WTC11 (cell line): ENCODE results near the gene CXCR5. TPM values are rescaled to one million over a fixed set of nuclear protein-coding genes. Genes with fewer than 3 reads are reported as not detected.
A peak's percentile ranks its signal among the peaks of the same experiment; 100 is the strongest.

Experiments used
- ATAC-seq: fragments of 200-7000 bp; cut with Tn5 transposase; 2 replicates; pipeline ENCODE4 v1.10.0; 2021; ENCODE audit warnings: mild to moderate bottlenecking, moderate library complexity
- CTCF ChIA-PET: fragments of 300-600 bp; sonication (Branson Sonifier 250); formaldehyde crosslinking; loops from one replicate; lab custom pipeline; 2021; ENCODE audit warnings: antibody characterized with exemption; lab: Charles Lee
- POLR2A ChIA-PET: fragments of 350-600 bp; sonication (Branson Sonifier 250); formaldehyde crosslinking; loops from one replicate; lab custom pipeline; 2021; ENCODE audit warnings: antibody characterized with exemption; lab: Charles Lee
- DNase-seq: peaks from one replicate; pipeline ENCODE4 v3.0.0; 2021; ENCODE audit warnings: low spot score
- H3K27ac Mint-ChIP-seq: 2 replicates; pipeline ENCODE4 v1.8.0; 2021; ENCODE audit warnings: mixed read lengths
- H3K27me3 Mint-ChIP-seq: 2 replicates; pipeline ENCODE4 v1.8.0; 2021; ENCODE audit warnings: low read depth, mild to moderate bottlenecking, moderate library complexity, mixed read lengths
- H3K36me3 Mint-ChIP-seq: 2 replicates; pipeline ENCODE4 v1.8.0; 2021; ENCODE audit warnings: mixed read lengths
- H3K4me1 Mint-ChIP-seq: 2 replicates; pipeline ENCODE4 v1.8.0; 2022; ENCODE audit warnings: mixed read lengths
- H3K4me3 Mint-ChIP-seq: 2 replicates; pipeline ENCODE4 v1.8.0; 2021; ENCODE audit warnings: mild to moderate bottlenecking, moderate library complexity, mixed read lengths
- H3K9me3 Mint-ChIP-seq: 2 replicates; pipeline ENCODE4 v1.8.0; 2021; ENCODE audit warnings: mixed read lengths
- CREM ChIP-seq: sonication (generic); formaldehyde crosslinking; IDR thresholded peaks from 2 replicates; pipeline ENCODE4 v1.8.1; 2022; ENCODE audit warnings: mild to moderate bottlenecking, missing genetic modification reagents, moderate library complexity
- FOXJ3 ChIP-seq: sonication (generic); formaldehyde crosslinking; IDR thresholded peaks from 2 replicates; pipeline ENCODE4 v1.9.0; 2021; ENCODE audit warnings: missing genetic modification reagents, mild to moderate bottlenecking, borderline replicate concordance
- KAT7 ChIP-seq: sonication (generic); formaldehyde crosslinking; IDR thresholded peaks from 2 replicates; pipeline ENCODE4 v1.8.1; 2023; ENCODE audit warnings: missing genetic modification reagents, mild to moderate bottlenecking, borderline replicate concordance
- NFE2L1 ChIP-seq: sonication (generic); formaldehyde crosslinking; IDR thresholded peaks from 2 replicates; pipeline ENCODE4 v1.8.1; 2023; ENCODE audit warnings: missing genetic modification reagents
- SP1 ChIP-seq: sonication (generic); formaldehyde crosslinking; conservative IDR thresholded peaks from 2 replicates; pipeline ENCODE4 v1.8.1; 2022; ENCODE audit warnings: missing genetic modification reagents
- TEAD4 ChIP-seq: sonication (generic); formaldehyde crosslinking; IDR thresholded peaks from 2 replicates; pipeline ENCODE4 v1.8.0; 2022; ENCODE audit warnings: mild to moderate bottlenecking, missing genetic modification reagents
- ZNF396 ChIP-seq: fragments of 250-450 bp; sonication (Bioruptor Pico); IDR thresholded peaks from 2 replicates; pipeline ENCODE4 v1.8.0; 2021; ENCODE audit warnings: mild to moderate bottlenecking, moderate library complexity, borderline replicate concordance
- total RNA-seq: library from RNA; stranded (reverse); gene quantifications from 3 replicates; pipeline ENCODE4 v1.2.3, GENCODE V29; 2021
- TF ChIP-seq, protein P1 (sequence below): fragments of 250-450 bp; sonication (Bioruptor Pico); IDR thresholded peaks from 2 replicates; pipeline ENCODE4 v1.9.0; 2021; ENCODE audit warnings: moderate library complexity, mild to moderate bottlenecking, inconsistent platforms, borderline replicate concordance
- TF ChIP-seq, protein P2 (sequence below): sonication (generic); formaldehyde crosslinking; IDR thresholded peaks from 2 replicates; pipeline ENCODE4 v1.8.1; 2022; ENCODE audit warnings: mild to moderate bottlenecking, missing genetic modification reagents, moderate library complexity, borderline replicate concordance
- TF ChIP-seq, protein P3 (sequence below): sonication (generic); formaldehyde crosslinking; IDR thresholded peaks from 2 replicates; pipeline ENCODE4 v1.8.0; 2022; ENCODE audit warnings: mild to moderate bottlenecking, missing genetic modification reagents
- TF ChIP-seq, protein P4 (sequence below): sonication (generic); formaldehyde crosslinking; conservative IDR thresholded peaks from 2 replicates; pipeline ENCODE4 v1.8.1; 2022; ENCODE audit warnings: mild to moderate bottlenecking, missing genetic modification reagents
- TF ChIP-seq, protein P5 (sequence below): sonication (generic); formaldehyde crosslinking; IDR thresholded peaks from 2 replicates; pipeline ENCODE4 v1.8.1; 2023; ENCODE audit warnings: mild to moderate bottlenecking, missing genetic modification reagents
- TF ChIP-seq, protein P6 (sequence below): fragments of 250-450 bp; sonication (Bioruptor Pico); IDR thresholded peaks from 2 replicates; pipeline ENCODE4 v1.9.0; 2021; ENCODE audit warnings: mild to moderate bottlenecking, borderline replicate concordance
- TF ChIP-seq, protein P7 (sequence below): sonication (generic); formaldehyde crosslinking; IDR thresholded peaks from 2 replicates; pipeline ENCODE4 v1.8.0; 2022; ENCODE audit warnings: missing genetic modification reagents
- TF ChIP-seq, protein P8 (sequence below): sonication (generic); formaldehyde crosslinking; IDR thresholded peaks from 2 replicates; pipeline ENCODE4 v1.8.0; 2023; ENCODE audit warnings: missing genetic modification reagents, mild to moderate bottlenecking, borderline replicate concordance

Gene CXCR5
- total RNA-seq, 1 experiment from 2014 or later, result 0.07 TPM

DNA sequence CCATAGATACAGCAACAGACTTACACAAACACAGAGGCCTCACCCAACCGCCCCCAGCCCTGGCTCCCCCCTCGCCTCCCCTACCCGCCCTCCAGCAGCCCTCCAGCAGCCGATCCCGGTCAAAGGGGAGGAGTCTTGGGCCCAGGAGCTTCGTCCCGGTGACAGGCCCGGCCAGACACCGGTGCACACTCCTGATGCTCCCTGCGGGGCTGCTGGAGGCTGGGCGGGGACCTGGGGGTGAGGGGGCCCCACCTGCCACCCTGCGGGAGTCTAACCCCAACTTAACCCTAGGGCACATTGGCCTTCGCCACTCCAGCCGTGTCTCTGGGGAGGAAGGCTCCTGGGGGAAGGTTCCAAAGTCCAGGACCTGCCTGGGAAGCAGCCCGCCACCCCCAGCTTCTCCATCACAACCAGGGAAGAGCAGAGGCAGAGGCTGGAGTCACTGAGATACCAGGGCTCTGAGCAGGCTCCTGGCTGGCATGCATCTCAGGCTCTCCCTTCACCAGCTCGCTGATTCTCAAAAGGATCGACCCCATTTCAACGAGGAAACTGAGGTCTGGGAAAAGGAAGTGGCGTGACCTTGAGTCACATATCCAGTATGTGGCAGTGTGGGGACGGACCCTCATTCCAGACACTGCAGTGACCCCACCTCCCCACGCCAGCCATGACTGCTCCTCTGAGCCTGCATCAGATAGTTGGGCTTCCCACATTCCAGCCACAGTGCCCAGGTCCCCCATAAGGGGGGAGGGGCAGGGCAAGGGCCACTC lies 27.6 kb downstream of the CXCR5 start (continued):
- TF ChIP-seq, protein P1, sequence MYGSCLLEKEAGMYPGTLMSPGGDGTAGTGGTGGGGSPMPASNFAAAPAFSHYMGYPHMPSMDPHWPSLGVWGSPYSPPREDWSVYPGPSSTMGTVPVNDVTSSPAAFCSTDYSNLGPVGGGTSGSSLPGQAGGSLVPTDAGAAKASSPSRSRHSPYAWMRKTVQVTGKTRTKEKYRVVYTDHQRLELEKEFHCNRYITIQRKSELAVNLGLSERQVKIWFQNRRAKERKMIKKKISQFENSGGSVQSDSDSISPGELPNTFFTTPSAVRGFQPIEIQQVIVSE, result no peak
- TF ChIP-seq FOXJ3 (CRISPR knock-in tag) (no peak), SP1 (CRISPR knock-in tag) (no peak), ZNF396 (CRISPR knock-in tag) (no peak), TEAD4 (peak; percentile 30; the same call in 1 of the 2 replicates)

DNA sequence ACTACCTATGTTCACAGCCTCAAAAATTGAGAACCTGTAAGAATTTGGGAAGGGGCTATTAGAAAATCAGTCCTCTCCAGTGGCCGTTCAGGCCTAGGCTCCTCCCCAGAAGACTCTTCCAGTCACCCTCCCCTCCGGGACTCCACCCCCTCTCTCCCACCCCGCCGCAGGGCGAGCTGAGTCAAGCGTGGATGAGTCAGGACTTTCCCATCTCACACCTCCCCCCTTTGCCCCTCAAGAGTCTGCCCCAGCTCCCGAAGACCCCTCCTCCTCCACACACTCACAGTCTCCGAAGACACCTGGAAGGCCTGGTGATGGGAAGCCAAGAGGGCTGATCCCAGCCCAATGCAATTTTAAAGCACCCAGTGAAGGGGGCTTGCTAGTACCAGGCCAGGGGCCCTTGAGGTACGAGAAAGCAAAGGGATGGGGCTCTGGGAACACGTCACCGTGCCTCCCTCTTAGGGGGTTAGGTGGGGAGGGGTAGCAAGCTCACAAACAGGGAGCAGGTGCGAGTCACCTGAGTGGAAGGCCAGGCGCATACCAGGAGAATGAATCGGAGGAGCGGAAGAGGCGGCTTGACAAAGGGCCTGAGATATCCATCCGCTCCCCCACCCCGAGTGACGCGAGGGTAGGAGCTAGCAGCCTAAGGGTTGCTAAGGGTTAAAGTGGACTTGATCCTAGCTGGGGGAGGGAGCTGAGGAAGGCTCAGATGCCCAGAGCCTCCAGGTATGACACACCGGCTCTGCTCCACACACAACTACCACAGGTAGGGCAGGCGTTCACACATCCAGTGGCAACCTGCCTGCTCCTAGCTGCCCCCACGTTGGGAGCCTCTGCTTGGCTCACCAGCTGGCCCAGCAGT lies 28.4 kb downstream of the CXCR5 start:
- POLR2A ChIA-PET, result interaction anchor here (0.8 to 6.9 kb wide), 9 partner anchors 9 to 291 kb away, joined by 3 to 76 read pairs (median 4); partner anchors contain the start of genes CENATAC and DDX6
- TF ChIP-seq, protein P2, sequence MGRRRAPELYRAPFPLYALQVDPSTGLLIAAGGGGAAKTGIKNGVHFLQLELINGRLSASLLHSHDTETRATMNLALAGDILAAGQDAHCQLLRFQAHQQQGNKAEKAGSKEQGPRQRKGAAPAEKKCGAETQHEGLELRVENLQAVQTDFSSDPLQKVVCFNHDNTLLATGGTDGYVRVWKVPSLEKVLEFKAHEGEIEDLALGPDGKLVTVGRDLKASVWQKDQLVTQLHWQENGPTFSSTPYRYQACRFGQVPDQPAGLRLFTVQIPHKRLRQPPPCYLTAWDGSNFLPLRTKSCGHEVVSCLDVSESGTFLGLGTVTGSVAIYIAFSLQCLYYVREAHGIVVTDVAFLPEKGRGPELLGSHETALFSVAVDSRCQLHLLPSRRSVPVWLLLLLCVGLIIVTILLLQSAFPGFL (CRISPR knock-in tag), result no peak
- TF ChIP-seq, protein P3, sequence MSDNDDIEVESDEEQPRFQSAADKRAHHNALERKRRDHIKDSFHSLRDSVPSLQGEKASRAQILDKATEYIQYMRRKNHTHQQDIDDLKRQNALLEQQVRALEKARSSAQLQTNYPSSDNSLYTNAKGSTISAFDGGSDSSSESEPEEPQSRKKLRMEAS (CRISPR knock-in tag), result peak; percentile 57; the same call in 1 of the 2 replicates
- TF ChIP-seq, protein P4, sequence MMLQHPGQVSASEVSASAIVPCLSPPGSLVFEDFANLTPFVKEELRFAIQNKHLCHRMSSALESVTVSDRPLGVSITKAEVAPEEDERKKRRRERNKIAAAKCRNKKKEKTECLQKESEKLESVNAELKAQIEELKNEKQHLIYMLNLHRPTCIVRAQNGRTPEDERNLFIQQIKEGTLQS, result no peak
- TF ChIP-seq KAT7 (no peak), NFE2L1 (CRISPR knock-in tag) (peak; percentile 68), CREM (CRISPR knock-in tag) (peak; percentile 67; the same call in 1 of the 2 replicates)
- TF ChIP-seq, protein P5, sequence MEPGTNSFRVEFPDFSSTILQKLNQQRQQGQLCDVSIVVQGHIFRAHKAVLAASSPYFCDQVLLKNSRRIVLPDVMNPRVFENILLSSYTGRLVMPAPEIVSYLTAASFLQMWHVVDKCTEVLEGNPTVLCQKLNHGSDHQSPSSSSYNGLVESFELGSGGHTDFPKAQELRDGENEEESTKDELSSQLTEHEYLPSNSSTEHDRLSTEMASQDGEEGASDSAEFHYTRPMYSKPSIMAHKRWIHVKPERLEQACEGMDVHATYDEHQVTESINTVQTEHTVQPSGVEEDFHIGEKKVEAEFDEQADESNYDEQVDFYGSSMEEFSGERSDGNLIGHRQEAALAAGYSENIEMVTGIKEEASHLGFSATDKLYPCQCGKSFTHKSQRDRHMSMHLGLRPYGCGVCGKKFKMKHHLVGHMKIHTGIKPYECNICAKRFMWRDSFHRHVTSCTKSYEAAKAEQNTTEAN (CRISPR knock-in tag), result 0 out of 2 replicates have a peak, but pooled peaks have one; percentile 44
- TF ChIP-seq, protein P6, sequence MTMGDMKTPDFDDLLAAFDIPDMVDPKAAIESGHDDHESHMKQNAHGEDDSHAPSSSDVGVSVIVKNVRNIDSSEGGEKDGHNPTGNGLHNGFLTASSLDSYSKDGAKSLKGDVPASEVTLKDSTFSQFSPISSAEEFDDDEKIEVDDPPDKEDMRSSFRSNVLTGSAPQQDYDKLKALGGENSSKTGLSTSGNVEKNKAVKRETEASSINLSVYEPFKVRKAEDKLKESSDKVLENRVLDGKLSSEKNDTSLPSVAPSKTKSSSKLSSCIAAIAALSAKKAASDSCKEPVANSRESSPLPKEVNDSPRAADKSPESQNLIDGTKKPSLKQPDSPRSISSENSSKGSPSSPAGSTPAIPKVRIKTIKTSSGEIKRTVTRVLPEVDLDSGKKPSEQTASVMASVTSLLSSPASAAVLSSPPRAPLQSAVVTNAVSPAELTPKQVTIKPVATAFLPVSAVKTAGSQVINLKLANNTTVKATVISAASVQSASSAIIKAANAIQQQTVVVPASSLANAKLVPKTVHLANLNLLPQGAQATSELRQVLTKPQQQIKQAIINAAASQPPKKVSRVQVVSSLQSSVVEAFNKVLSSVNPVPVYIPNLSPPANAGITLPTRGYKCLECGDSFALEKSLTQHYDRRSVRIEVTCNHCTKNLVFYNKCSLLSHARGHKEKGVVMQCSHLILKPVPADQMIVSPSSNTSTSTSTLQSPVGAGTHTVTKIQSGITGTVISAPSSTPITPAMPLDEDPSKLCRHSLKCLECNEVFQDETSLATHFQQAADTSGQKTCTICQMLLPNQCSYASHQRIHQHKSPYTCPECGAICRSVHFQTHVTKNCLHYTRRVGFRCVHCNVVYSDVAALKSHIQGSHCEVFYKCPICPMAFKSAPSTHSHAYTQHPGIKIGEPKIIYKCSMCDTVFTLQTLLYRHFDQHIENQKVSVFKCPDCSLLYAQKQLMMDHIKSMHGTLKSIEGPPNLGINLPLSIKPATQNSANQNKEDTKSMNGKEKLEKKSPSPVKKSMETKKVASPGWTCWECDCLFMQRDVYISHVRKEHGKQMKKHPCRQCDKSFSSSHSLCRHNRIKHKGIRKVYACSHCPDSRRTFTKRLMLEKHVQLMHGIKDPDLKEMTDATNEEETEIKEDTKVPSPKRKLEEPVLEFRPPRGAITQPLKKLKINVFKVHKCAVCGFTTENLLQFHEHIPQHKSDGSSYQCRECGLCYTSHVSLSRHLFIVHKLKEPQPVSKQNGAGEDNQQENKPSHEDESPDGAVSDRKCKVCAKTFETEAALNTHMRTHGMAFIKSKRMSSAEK, result no peak
- TF ChIP-seq, protein P7, sequence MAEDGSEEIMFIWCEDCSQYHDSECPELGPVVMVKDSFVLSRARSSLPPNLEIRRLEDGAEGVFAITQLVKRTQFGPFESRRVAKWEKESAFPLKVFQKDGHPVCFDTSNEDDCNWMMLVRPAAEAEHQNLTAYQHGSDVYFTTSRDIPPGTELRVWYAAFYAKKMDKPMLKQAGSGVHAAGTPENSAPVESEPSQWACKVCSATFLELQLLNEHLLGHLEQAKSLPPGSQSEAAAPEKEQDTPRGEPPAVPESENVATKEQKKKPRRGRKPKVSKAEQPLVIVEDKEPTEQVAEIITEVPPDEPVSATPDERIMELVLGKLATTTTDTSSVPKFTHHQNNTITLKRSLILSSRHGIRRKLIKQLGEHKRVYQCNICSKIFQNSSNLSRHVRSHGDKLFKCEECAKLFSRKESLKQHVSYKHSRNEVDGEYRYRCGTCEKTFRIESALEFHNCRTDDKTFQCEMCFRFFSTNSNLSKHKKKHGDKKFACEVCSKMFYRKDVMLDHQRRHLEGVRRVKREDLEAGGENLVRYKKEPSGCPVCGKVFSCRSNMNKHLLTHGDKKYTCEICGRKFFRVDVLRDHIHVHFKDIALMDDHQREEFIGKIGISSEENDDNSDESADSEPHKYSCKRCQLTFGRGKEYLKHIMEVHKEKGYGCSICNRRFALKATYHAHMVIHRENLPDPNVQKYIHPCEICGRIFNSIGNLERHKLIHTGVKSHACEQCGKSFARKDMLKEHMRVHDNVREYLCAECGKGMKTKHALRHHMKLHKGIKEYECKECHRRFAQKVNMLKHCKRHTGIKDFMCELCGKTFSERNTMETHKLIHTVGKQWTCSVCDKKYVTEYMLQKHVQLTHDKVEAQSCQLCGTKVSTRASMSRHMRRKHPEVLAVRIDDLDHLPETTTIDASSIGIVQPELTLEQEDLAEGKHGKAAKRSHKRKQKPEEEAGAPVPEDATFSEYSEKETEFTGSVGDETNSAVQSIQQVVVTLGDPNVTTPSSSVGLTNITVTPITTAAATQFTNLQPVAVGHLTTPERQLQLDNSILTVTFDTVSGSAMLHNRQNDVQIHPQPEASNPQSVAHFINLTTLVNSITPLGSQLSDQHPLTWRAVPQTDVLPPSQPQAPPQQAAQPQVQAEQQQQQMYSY, result 0 out of 2 replicates have a peak, but pooled peaks have one; percentile 10
- TF ChIP-seq, protein P8, sequence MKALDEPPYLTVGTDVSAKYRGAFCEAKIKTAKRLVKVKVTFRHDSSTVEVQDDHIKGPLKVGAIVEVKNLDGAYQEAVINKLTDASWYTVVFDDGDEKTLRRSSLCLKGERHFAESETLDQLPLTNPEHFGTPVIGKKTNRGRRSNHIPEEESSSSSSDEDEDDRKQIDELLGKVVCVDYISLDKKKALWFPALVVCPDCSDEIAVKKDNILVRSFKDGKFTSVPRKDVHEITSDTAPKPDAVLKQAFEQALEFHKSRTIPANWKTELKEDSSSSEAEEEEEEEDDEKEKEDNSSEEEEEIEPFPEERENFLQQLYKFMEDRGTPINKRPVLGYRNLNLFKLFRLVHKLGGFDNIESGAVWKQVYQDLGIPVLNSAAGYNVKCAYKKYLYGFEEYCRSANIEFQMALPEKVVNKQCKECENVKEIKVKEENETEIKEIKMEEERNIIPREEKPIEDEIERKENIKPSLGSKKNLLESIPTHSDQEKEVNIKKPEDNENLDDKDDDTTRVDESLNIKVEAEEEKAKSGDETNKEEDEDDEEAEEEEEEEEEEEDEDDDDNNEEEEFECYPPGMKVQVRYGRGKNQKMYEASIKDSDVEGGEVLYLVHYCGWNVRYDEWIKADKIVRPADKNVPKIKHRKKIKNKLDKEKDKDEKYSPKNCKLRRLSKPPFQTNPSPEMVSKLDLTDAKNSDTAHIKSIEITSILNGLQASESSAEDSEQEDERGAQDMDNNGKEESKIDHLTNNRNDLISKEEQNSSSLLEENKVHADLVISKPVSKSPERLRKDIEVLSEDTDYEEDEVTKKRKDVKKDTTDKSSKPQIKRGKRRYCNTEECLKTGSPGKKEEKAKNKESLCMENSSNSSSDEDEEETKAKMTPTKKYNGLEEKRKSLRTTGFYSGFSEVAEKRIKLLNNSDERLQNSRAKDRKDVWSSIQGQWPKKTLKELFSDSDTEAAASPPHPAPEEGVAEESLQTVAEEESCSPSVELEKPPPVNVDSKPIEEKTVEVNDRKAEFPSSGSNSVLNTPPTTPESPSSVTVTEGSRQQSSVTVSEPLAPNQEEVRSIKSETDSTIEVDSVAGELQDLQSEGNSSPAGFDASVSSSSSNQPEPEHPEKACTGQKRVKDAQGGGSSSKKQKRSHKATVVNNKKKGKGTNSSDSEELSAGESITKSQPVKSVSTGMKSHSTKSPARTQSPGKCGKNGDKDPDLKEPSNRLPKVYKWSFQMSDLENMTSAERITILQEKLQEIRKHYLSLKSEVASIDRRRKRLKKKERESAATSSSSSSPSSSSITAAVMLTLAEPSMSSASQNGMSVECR (CRISPR knock-in tag), result peak; percentile 62

More for the DNA sequence above, 28.4 kb downstream of the CXCR5 start:
- H3K27me3 Mint-ChIP-seq, result no peaks in the 10 kb centered on the region
- H3K9me3 Mint-ChIP-seq, result no peaks in the 10 kb centered on the region
- CTCF ChIA-PET, result interaction anchor here (0.7 to 5.9 kb wide), 9 partner anchors 45 to 426 kb away, joined by 3 to 26 read pairs (median 4); partner anchors contain the start of genes DDX6 and SLC37A4
- DNase-seq (peak; percentile 86), ATAC-seq (peak; percentile 33)
- no peaks in the 10 kb centered on the region for H3K36me3 Mint-ChIP-seq
- H3K4me3 Mint-ChIP-seq, result peak overlapping the region; percentile 72
- H3K4me1 Mint-ChIP-seq, result peaks cover 80% of the 10 kb centered on the region
- H3K27ac Mint-ChIP-seq, result peak overlapping the region; percentile 99
